H7 (cell line): ENCODE measurements around the gene DOCK3. TPM values are rescaled to one million over a fixed set of nuclear protein-coding genes. Genes with fewer than 3 reads are reported as not detected.
"Not testable (repeated sequence)": the region's sequence is repeated elsewhere in the genome, so short reads cannot be mapped to it uniquely, and the experiment has no call there.

ENCODE experiments used
- DNase-seq: peaks from one replicate; pipeline ENCODE4 v3.0.0; 2012
- H3K27me3 ChIP-seq: 2 replicates; pipeline ENCODE4 v1.6.0; 2011; ENCODE audit warnings: mild to moderate bottlenecking, low read length; ENCODE audit not compliant: control insufficient read depth, insufficient read depth
- H3K36me3 ChIP-seq: replicated peaks from 2 replicates; pipeline ENCODE4 v1.5.1; 2011; ENCODE audit warnings: low read length; ENCODE audit not compliant: control insufficient read depth, insufficient read depth
- H3K4me3 ChIP-seq: 2 replicates; pipeline ENCODE4 v1.5.1; 2011; ENCODE audit warnings: low read depth, mild to moderate bottlenecking, control low read depth, low read length, moderate library complexity; ENCODE audit not compliant: insufficient read depth
- total RNA-seq: library from RNA; depleted of rRNA; stranded (reverse); fragments of >200 nt; shearing (Covaris generic); gene quantifications from 2 replicates; pipeline ENCODE4 v1.2.3, GENCODE V29; 2014

The DOCK3 gene
- total RNA-seq, 1 experiment from 2014 or later, result 2.0 TPM

DNA sequence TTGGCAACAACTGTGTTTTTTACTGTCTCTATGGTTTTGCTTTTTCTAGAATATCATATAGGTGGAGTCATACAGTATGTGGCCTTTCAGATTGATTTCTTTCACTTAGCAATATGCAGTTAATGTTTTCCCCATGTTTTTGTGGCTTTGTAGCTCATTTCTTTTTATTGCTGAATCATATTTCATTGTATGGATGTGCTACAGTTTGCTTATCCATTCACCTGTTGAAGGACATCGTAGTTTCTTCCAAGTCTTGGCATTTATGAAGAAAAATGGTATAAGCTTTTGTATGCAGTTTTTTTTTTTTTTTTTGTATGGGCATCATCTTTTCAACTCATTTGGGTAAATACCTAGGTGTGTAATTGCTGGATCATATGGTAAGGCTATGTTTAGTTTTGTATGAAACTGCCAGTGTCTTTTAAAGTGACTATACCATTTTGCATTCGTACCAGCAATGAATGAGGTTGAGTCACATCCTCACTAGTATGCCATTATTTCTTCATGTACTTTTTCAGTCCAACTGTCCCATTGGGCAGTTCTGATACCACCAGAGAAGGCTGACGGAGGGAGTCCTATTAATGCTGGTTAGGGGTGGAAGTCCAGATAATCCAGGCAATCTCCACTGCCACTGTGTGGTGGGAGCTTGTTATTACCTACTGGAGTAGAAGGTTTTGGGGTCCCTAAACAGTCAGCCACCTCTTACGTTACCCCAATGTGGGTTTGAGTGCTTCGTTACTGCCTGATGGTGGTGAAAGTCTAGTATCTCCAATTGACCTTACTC lies 210.5 kb downstream of the DOCK3 start:
- no peaks in the 10 kb centered on the region for H3K27me3 ChIP-seq
- no peak overlapping the region for H3K4me3 ChIP-seq
- H3K36me3 ChIP-seq, result no peaks in the 10 kb centered on the region
- peak; percentile 22 for DNase-seq

DNA sequence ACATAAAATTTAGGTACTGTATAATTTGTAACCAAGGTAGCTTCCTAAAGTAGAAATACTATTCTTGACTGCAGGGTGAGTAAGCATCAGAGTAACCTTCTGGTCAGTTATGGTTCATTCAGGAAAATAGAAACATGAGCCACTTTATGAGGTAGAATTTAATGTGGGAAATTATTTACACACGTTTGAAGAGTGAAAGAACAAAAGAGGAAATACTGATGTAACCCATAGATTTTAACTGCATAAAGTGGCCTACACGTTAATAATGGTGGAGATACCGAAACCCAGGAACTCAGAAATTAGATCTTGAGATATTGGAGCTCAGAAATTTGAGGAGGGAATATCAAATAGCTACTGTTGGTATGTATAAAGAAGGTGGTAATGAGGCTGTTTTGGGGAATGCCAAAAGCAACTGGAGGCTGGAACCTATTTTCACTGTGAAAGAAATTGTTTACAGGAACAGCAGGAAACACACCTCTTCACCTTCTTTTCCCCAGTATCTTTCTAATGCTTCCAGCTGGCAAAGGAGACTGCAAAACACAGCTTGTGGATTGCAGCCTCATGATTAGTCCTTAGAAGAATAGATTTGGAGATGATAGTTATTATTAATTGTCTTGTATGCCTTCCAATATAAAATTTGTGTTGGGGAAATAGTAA lies 216.1 kb downstream of the DOCK3 start:
- Histone ChIP-seq H3K4me3 (no peak overlapping the region), H3K36me3 (no peaks in the 10 kb centered on the region)
- DNase-seq, result no peak

GRCh38 chr3:50901097-50901496 lies 226.4 kb downstream of the DOCK3 start:
- H3K27me3 ChIP-seq, H3K36me3 ChIP-seq, DNase-seq, H3K4me3 ChIP-seq: not testable (repeated sequence)

More for the DNA sequence above, 216.1 kb downstream of the DOCK3 start:
- no peaks in the 10 kb centered on the region for H3K27me3 ChIP-seq

DNA sequence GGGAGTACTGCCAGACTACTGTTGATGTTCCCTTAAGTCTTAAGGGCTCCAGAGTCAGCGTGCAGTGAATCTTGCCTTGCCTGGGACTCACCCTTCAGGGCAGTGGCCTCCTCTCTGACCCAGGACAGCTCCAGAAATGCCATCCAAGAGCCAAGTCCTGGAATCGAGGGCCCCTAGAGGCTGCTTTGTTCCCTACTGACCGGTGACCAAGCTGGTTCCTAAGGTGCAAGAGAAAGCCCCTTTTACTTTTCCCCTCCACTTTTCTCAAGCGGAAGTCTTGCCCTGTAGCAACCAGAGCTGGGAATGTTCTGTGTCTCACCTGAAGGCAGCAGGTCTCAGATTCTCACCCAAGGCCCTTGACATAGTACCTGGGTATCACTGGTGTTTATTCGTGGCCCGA lies 238.0 kb downstream of the DOCK3 start:
- H3K4me3 ChIP-seq, result no peak overlapping the region
- DNase-seq, result no peak
- H3K36me3 ChIP-seq, result no peaks in the 10 kb centered on the region
- H3K27me3 ChIP-seq, result no peaks in the 10 kb centered on the region

GRCh38 chr3:50913260-50913659 lies 238.5 kb downstream of the DOCK3 start:
- Histone ChIP-seq H3K27me3 (no peaks in the 10 kb centered on the region), H3K36me3 (no peaks in the 10 kb centered on the region), H3K4me3 (no peak overlapping the region)
- no peak for DNase-seq

GRCh38 chr3:50922071-50922470 lies 247.3 kb downstream of the DOCK3 start:
- not testable (repeated sequence) for DNase-seq, H3K27me3 ChIP-seq, H3K36me3 ChIP-seq, H3K4me3 ChIP-seq

GRCh38 chr3:50923955-50924354 lies 249.2 kb downstream of the DOCK3 start:
- H3K4me3 ChIP-seq, result no peak overlapping the region
- DNase-seq, result no peak

DNA sequence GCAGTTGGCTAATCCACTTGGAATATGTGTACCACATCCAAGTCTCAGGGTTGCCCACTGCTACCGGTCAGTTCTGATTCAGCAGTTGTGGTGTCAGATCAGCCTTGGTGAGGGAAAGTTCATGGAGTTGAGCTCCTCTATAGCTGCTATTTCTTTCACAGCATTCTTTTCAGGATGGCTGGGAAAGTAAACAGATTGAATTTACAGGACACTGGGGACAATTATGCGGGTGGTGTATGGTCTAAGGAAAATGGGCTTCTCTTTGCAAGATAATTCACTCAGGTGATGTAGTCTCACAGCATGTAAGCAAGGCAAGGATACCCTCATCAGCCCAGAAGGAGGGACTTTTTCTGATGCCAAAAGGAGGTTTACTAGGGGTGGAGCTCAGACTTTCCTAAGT lies 249.9 kb downstream of the DOCK3 start:
- Histone ChIP-seq H3K4me3 (no peak overlapping the region), H3K36me3 (no peaks in the 10 kb centered on the region), H3K27me3 (no peaks in the 10 kb centered on the region)
- DNase-seq, result peak; percentile 30

More at GRCh38 chr3:50923955-50924354, 249.2 kb downstream of the DOCK3 start:
- H3K27me3 ChIP-seq, result no peaks in the 10 kb centered on the region
- H3K36me3 ChIP-seq, result no peaks in the 10 kb centered on the region

DNA sequence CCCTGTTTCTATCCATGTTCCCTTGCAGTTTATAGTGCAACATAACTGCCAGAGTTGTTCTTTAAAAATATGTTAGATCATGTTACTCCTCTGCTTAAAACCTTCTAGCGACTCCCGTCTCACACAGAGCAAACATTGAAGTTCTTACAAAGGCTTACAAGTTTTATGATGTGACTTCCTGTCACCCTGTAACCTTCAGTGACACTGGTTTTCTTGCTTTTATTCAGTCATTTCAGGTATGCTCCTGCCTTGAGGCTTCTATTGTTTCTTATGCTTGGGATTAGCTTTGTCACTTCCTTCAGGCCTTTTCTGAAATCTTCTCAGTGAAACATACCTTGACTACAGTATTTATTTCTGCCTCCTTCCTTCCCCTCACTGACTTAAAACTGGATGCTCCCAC lies 252.1 kb downstream of the DOCK3 start:
- DNase-seq, result peak; percentile 11
- Histone ChIP-seq H3K27me3 (no peaks in the 10 kb centered on the region), H3K4me3 (no peak overlapping the region), H3K36me3 (no peaks in the 10 kb centered on the region)

- H3K4me3 ChIP-seq, result no peak overlapping the region
- no peaks in the 10 kb centered on the region for H3K36me3 ChIP-seq
- no peaks in the 10 kb centered on the region for H3K27me3 ChIP-seq
- peak; percentile 12 for DNase-seq
Observed at GRCh38 chr3:50930371-50931208, 255.9 kb downstream of the DOCK3 start.

DNA sequence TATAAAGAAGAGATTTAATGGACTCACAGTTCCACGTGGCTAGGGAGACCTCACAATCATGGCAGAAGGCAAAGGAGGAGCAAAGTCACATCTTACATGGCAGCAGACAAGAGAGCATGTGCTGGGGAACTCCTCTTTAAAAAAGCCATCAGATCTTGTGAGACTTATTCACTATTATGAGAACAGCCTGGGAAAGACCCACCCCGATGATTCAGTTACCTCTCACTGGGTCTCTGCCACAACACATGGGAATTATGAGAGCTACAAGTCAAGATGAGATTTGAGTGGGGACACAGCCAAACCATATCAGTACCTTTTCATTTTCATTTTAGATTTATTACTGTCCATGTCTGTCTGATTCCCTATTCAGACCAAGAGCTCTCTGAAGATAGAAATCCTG lies 258.2 kb downstream of the DOCK3 start:
- H3K36me3 ChIP-seq, DNase-seq, H3K27me3 ChIP-seq, H3K4me3 ChIP-seq: not testable (repeated sequence)

- Histone ChIP-seq H3K36me3 (no peaks in the 10 kb centered on the region), H3K27me3 (no peaks in the 10 kb centered on the region; the same call in 1 of the 2 replicates), H3K4me3 (no peak overlapping the region)
- no peak for DNase-seq
Observed at GRCh38 chr3:50936389-50936788, 261.7 kb downstream of the DOCK3 start.

GRCh38 chr3:50947419-50947818 lies 272.7 kb downstream of the DOCK3 start:
- Histone ChIP-seq H3K4me3 (no peak overlapping the region), H3K36me3 (no peaks in the 10 kb centered on the region), H3K27me3 (no peaks in the 10 kb centered on the region)
- no peak for DNase-seq

GRCh38 chr3:50950591-50950990 lies 275.9 kb downstream of the DOCK3 start:
- no peaks in the 10 kb centered on the region for H3K27me3 ChIP-seq
- no peak overlapping the region for H3K4me3 ChIP-seq
- H3K36me3 ChIP-seq, result no peaks in the 10 kb centered on the region
- DNase-seq, result no peak
